ENCODE results near the gene RPL12.
"Not testable (repeated sequence)": the region's sequence is repeated elsewhere in the genome, so short reads cannot be mapped to it uniquely, and the experiment has no call there.

The RPL12 gene

GRCh38 chr9:127466407-127466917, 15.3 kb upstream of the RPL12 start:
- not testable (repeated sequence) for DNase-seq

- no peak for DNase-seq
These were observed 12.7 kb upstream of the RPL12 start for GRCh38 chr9:127463911-127464310.

- DNase-seq, result no peak
These were observed 12.2 kb upstream of the RPL12 start for GRCh38 chr9:127463382-127463781.

GRCh38 chr9:127458921-127459320, 7.7 kb upstream of the RPL12 start:
- DNase-seq, result no peak

- no peak for DNase-seq
These were observed 6.1 kb upstream of the RPL12 start for GRCh38 chr9:127457191-127457878.

GRCh38 chr9:127455324-127455992, 4.3 kb upstream of the RPL12 start:
- no peak for DNase-seq

- no peak for DNase-seq
These were observed 1.5 kb upstream of the RPL12 start for GRCh38 chr9:127452691-127453090.

GRCh38 chr9:127451858-127452656, 851 bp upstream of the RPL12 start:
- DNase-seq, result peak; percentile 14 to 51

- no peak for DNase-seq
These were observed 327 bp upstream of the RPL12 start for GRCh38 chr9:127451608-127451857.

- no peak for DNase-seq
These were observed 904 bp downstream of the RPL12 start for GRCh38 chr9:127450243-127450760.

GRCh38 chr9:127449332-127449966, 1.8 kb downstream of the RPL12 start:
- no peak for DNase-seq

- DNase-seq, result no peak
These were observed 2.9 kb downstream of the RPL12 start for GRCh38 chr9:127448112-127448805.

GRCh38 chr9:127447416-127448111, 3.6 kb downstream of the RPL12 start:
- no peak for DNase-seq

- no peak for DNase-seq
These were observed 4.3 kb downstream of the RPL12 start for GRCh38 chr9:127446713-127447415.

GRCh38 chr9:127445851-127446712, 5.1 kb downstream of the RPL12 start:
- DNase-seq, result no peak

GRCh38 chr9:127444921-127445850, 6.0 kb downstream of the RPL12 start:
- no peak for DNase-seq

GRCh38 chr9:127444283-127444920, 6.8 kb downstream of the RPL12 start:
- no peak for DNase-seq

- DNase-seq, result no peak
These were observed 12.8 kb downstream of the RPL12 start for GRCh38 chr9:127438394-127438793.

All from NCI-H526 (cell line).